SU-DHL-6 (cell line): ENCODE data around the gene CEBPG.

Source experiments
- H2AFZ ChIP-seq: fragments of 200-600 bp; sonication (generic); 2 replicates; pipeline ENCODE4 v1.6.1; 2014; ENCODE audit warnings: low read depth, mild to moderate bottlenecking, moderate library complexity, mixed read lengths, antibody characterized with exemption, low read length; ENCODE audit not compliant: severe bottlenecking
- H3F3A ChIP-seq: fragments of 200-600 bp; shearing (Covaris generic); 2 replicates; pipeline ENCODE4 v1.6.0; 2016; ENCODE audit warnings: antibody characterized with exemption, mild to moderate bottlenecking; ENCODE audit not compliant: insufficient read depth
- H3K27ac ChIP-seq: fragments of 200-600 bp; sonication (generic); 2 replicates; pipeline ENCODE4 v1.5.1; 2016; ENCODE audit warnings: low read depth, mild to moderate bottlenecking, low read length, moderate library complexity, mixed read lengths
- H3K27me3 ChIP-seq: fragments of 200-600 bp; sonication (generic), shearing (Covaris generic); 2 replicates; pipeline ENCODE4 v1.6.0; 2014; ENCODE audit warnings: mild to moderate bottlenecking, low read length
- H3K36me3 ChIP-seq: fragments of 200-600 bp; sonication (generic); 2 replicates; pipeline ENCODE4 v1.6.1; 2014; ENCODE audit warnings: mild to moderate bottlenecking, low read length, mixed read lengths
- H3K4me2 ChIP-seq: fragments of 300-600, 200-600 bp; shearing (Covaris generic), sonication (generic); 2 replicates; pipeline ENCODE4 v1.6.0; 2014; ENCODE audit warnings: low read length, low read depth, mild to moderate bottlenecking; ENCODE audit not compliant: poor library complexity, severe bottlenecking
- H3K4me3 ChIP-seq: fragments of 200-600 bp; sonication (generic); 2 replicates; pipeline ENCODE4 v1.5.1; 2014; ENCODE audit warnings: antibody characterized with exemption, low read length, mild to moderate bottlenecking, mixed read lengths; ENCODE audit not compliant: insufficient read depth, poor library complexity, severe bottlenecking
- H3K79me2 ChIP-seq: fragments of 200-600 bp; sonication (generic); 2 replicates; pipeline ENCODE4 v1.6.1; 2014; ENCODE audit warnings: mild to moderate bottlenecking, low read length, moderate library complexity; ENCODE audit not compliant: insufficient read depth
- H3K9ac ChIP-seq: fragments of 200-600 bp; sonication (generic); 2 replicates; pipeline ENCODE4 v1.7.0; 2014; ENCODE audit warnings: mild to moderate bottlenecking, low read length
- H3K9me2 ChIP-seq: fragments of 200-600 bp; sonication (generic); replicated peaks from 2 replicates; pipeline ENCODE4 v1.6.1; 2014; ENCODE audit warnings: low read length; ENCODE audit not compliant: insufficient read depth
- H3K9me3 ChIP-seq: fragments of 200-600 bp; sonication (generic); 2 replicates; pipeline ENCODE4 v1.6.1; 2014; ENCODE audit warnings: low read length, mixed read lengths; ENCODE audit not compliant: insufficient read depth
- H4K20me1 ChIP-seq: fragments of 200-600 bp; sonication (generic); 2 replicates; pipeline ENCODE4 v1.6.1; 2014; ENCODE audit warnings: low read depth, mild to moderate bottlenecking, antibody characterized with exemption, low read length, moderate library complexity, mixed read lengths
- EZH2phosphoT487 ChIP-seq: fragments of 200-600 bp; sonication (generic), shearing (Covaris generic); conservative IDR thresholded peaks from 2 replicates; pipeline ENCODE4 v1.6.1; 2018; ENCODE audit warnings: mild to moderate bottlenecking, antibody characterized with exemption, low read length, moderate library complexity, mixed read lengths
- TF ChIP-seq, protein P1 (sequence below): fragments of 200-600 bp; sonication (generic); IDR thresholded peaks from one replicate; pipeline ENCODE4 v1.5.1; 2017; ENCODE audit warnings: antibody characterized with exemption, mild to moderate bottlenecking, low read length, moderate library complexity; ENCODE audit not compliant: insufficient read depth, poor library complexity, severe bottlenecking

Gene CEBPG

GRCh38 chr19:33418461-33418860 lies 45.0 kb downstream of the CEBPG start:
- Histone ChIP-seq H3K36me3 (no peaks in the 10 kb centered on the region), H3F3A (no peaks in the 10 kb centered on the region), H3K9ac (no peak overlapping the region), H4K20me1 (no peaks in the 10 kb centered on the region), H3K79me2 (no peaks in the 10 kb centered on the region), H3K9me2 (no peaks in the 10 kb centered on the region), H3K9me3 (no peaks in the 10 kb centered on the region), H3K4me3 (no peak overlapping the region), H3K27ac (no peak overlapping the region), H2AFZ (no peak overlapping the region), H3K27me3 (no peaks in the 10 kb centered on the region; the same call in 1 of the 2 replicates), H3K4me2 (no peak overlapping the region)
- TF ChIP-seq, protein P1, sequence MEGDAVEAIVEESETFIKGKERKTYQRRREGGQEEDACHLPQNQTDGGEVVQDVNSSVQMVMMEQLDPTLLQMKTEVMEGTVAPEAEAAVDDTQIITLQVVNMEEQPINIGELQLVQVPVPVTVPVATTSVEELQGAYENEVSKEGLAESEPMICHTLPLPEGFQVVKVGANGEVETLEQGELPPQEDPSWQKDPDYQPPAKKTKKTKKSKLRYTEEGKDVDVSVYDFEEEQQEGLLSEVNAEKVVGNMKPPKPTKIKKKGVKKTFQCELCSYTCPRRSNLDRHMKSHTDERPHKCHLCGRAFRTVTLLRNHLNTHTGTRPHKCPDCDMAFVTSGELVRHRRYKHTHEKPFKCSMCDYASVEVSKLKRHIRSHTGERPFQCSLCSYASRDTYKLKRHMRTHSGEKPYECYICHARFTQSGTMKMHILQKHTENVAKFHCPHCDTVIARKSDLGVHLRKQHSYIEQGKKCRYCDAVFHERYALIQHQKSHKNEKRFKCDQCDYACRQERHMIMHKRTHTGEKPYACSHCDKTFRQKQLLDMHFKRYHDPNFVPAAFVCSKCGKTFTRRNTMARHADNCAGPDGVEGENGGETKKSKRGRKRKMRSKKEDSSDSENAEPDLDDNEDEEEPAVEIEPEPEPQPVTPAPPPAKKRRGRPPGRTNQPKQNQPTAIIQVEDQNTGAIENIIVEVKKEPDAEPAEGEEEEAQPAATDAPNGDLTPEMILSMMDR = no peak
- no peak for TF ChIP-seq EZH2phosphoT487

- Histone ChIP-seq H3K27me3 (no peaks in the 10 kb centered on the region; the same call in 1 of the 2 replicates), H3K9ac (no peak overlapping the region), H3K36me3 (no peaks in the 10 kb centered on the region), H3K4me3 (no peak overlapping the region), H4K20me1 (no peaks in the 10 kb centered on the region), H3K79me2 (no peaks in the 10 kb centered on the region), H3K27ac (no peak overlapping the region), H3K4me2 (no peak overlapping the region), H2AFZ (no peak overlapping the region), H3K9me2 (no peaks in the 10 kb centered on the region), H3K9me3 (no peaks in the 10 kb centered on the region), H3F3A (no peaks in the 10 kb centered on the region)
- TF ChIP-seq EZH2phosphoT487 = no peak
- TF ChIP-seq, protein P1 = no peak
These were observed 45.6 kb downstream of the CEBPG start for GRCh38 chr19:33418871-33419787.

- H3K27me3 ChIP-seq = no peaks in the 10 kb centered on the region; the same call in 1 of the 2 replicates
- no peaks in the 10 kb centered on the region for H3K9me2 ChIP-seq
- H3K36me3 ChIP-seq = no peaks in the 10 kb centered on the region
- H3K4me3 ChIP-seq = no peak overlapping the region
- H4K20me1 ChIP-seq = no peaks in the 10 kb centered on the region
- no peaks in the 10 kb centered on the region for H3K79me2 ChIP-seq
- no peaks in the 10 kb centered on the region for H3F3A ChIP-seq
- no peak overlapping the region for H3K27ac ChIP-seq
- TF ChIP-seq, protein P1 = no peak
- no peak for TF ChIP-seq EZH2phosphoT487
- no peak overlapping the region for H3K9ac ChIP-seq
- no peak overlapping the region for H3K4me2 ChIP-seq
- no peak overlapping the region for H2AFZ ChIP-seq
- no peaks in the 10 kb centered on the region for H3K9me3 ChIP-seq
These were observed 46.2 kb downstream of the CEBPG start for GRCh38 chr19:33419788-33420130.
